Ovary (tissue), 3 donors: ENCODE measurements around the gene CHPF.

Experiments
- CTCF ChIP-seq, 3 donors: fragments of 450-650 bp in 2 of 3; fragments of 200-600 bp in 1 of 3; IDR thresholded peaks; one replicate each; pipeline versions ENCODE4 v1.5.1 to v1.8.0; 2016 to 2022; ENCODE audit warnings: antibody characterized with exemption in 3 of 3, mild to moderate bottlenecking in 1 of 3
- EP300 ChIP-seq: sonication (generic); formaldehyde crosslinking; IDR thresholded peaks from one replicate; pipeline ENCODE4 v1.6.1; 2017; ENCODE audit warnings: antibody characterized with exemption
- donor health status: DM: no; HTN: no; CAD: no.

- no peak for TF ChIP-seq CTCF (IDR thresholded peaks at IDR 0.05)
- TF ChIP-seq EP300 = no peak
Observed at GRCh38 chr2:219549619-219550018, 6.0 kb upstream of the CHPF start.
